Activated CD4-positive, alpha-beta memory T cell treated with anti-CD3 and anti-CD28 coated beads for 36 hours (primary cell): Measurements from ENCODE around the gene ROBO1. TPM values are rescaled to one million over a fixed set of nuclear protein-coding genes. Genes with fewer than 3 reads are reported as not detected.

Source experiments
- CTCF ChIA-PET: fragments of 350-600 bp; sonication (Branson Sonifier 250); formaldehyde crosslinking; loops from one replicate; lab custom pipeline; 2021; ENCODE audit warnings: antibody characterized with exemption, inconsistent platforms; lab: Charles Lee
- POLR2A ChIA-PET: fragments of 350-600 bp; sonication (Branson Sonifier 250); formaldehyde crosslinking; loops from one replicate; lab custom pipeline; 2021; ENCODE audit warnings: antibody characterized with exemption; lab: Charles Lee
- DNase-seq: peaks from one replicate; pipeline ENCODE4 v3.0.0-alpha.2; 2020
- H3K27ac Mint-ChIP-seq: one replicate; pipeline ENCODE4 v1.8.0; 2021; ENCODE audit warnings: mixed read lengths
- H3K27me3 Mint-ChIP-seq: one replicate; pipeline ENCODE4 v1.8.0; 2021; ENCODE audit warnings: mixed read lengths
- H3K36me3 Mint-ChIP-seq: one replicate; pipeline ENCODE4 v1.8.0; 2021; ENCODE audit warnings: mixed read lengths
- H3K4me1 Mint-ChIP-seq: one replicate; pipeline ENCODE4 v1.8.0; 2021; ENCODE audit warnings: low read depth, mixed read lengths
- H3K4me3 Mint-ChIP-seq: one replicate; pipeline ENCODE4 v1.8.0; 2021; ENCODE audit warnings: mild to moderate bottlenecking, mixed read lengths
- H3K9me3 Mint-ChIP-seq: one replicate; pipeline ENCODE4 v1.8.0; 2021; ENCODE audit warnings: mixed read lengths
- intact Hi-C: fragments of 100-400 bp; cut with micrococcal nuclease; formaldehyde crosslinking; loops from one replicate; pipeline ENCODE4 v1.15.1; 2023
- total RNA-seq, 2 experiments: library from RNA; stranded (reverse); gene quantifications; one replicate each; pipeline ENCODE4 v1.2.3, GENCODE V29; 2021

ROBO1 gene
- total RNA-seq, 2 experiments from 2014 or later: not detected

DNA sequence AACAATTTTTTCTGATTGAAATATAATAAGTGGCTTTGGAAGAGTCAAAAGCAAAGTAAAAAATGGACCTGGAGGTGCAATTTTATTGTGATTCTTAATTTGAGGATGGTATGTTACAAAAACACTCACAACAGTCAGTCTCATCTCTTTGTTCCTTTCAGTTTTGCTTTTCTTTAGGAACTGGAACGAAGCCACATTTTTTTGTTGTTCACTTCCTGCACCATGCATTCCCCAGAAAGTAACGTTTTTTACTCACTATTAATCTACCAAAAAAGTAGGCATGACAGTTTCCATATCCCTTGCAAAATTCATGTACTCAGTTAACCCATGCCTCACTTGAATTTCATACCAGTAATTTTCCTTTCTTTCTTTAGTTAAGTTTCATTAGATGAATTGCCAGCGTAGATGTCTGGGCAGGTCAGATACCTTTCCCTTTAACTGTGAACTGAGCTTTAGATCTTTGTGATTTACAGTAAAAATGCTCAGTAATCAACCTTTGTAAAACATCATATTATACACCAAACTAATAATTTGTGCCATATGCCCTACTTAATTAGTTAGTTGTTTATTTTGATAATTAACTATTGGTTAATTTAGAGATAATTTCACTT, 384.3 kb downstream of the ROBO1 start:
- ChIA-PET CTCF (no interaction called here), POLR2A (no interaction called here)
- H3K27ac Mint-ChIP-seq: no peak overlapping the region
- peaks cover 25% of the 10 kb centered on the region for H3K9me3 Mint-ChIP-seq
- H3K4me1 Mint-ChIP-seq: no peaks in the 10 kb centered on the region
- no peak for DNase-seq
- no peaks in the 10 kb centered on the region for H3K27me3 Mint-ChIP-seq
- H3K36me3 Mint-ChIP-seq: no peaks in the 10 kb centered on the region
- H3K4me3 Mint-ChIP-seq: no peak overlapping the region
- intact Hi-C loops: no loop called here

DNA sequence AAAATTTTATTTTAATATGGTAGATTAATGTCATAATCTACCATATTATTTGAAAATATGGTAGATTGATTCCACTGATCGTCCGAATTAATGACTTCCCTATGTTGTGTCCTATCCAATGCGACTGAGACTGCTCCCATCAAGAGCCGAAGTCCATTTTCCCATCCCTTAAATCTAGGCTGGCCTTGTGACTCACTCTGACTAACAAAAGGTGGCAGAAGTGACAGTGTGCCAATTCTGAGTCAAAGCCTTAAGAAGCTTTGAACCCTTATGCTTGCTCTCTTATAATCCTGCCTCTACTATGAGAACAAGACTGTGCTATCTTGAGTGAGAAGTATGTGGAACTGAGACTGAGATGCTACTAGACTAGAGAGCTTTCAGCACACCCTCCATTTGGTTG, 387.2 kb downstream of the ROBO1 start:
- Mint-ChIP-seq H3K4me3 (no peak overlapping the region), H3K36me3 (no peaks in the 10 kb centered on the region), H3K27ac (no peak overlapping the region), H3K9me3 (peaks cover 26% of the 10 kb centered on the region), H3K27me3 (no peaks in the 10 kb centered on the region), H3K4me1 (no peaks in the 10 kb centered on the region)
- intact Hi-C loops: no loop called here
- no peak for DNase-seq
- CTCF ChIA-PET: no interaction called here
- POLR2A ChIA-PET: no interaction called here

DNA sequence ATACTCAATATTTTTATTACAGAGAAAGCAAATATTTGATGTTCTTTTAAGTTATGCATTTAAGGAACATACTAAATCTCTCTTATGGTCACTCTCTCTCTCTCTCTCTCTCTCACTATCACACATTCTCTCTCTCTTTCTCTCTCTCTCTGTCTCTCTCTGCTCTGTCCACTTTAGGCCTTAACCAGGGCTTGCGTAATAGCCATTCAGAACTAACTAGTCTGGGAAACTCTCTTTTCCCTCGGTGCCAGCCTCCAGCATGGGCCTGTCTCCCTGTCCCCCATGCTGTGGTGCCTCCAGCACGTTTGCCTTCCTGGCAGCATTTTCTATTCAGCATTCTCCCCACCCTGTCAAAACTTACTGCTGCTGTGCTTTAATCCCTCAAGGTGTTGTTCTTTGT, 389.7 kb downstream of the ROBO1 start:
- ChIA-PET POLR2A (no interaction called here), CTCF (no interaction called here)
- no peak overlapping the region for H3K4me3 Mint-ChIP-seq
- intact Hi-C loops: no loop called here
- peaks cover 24% of the 10 kb centered on the region for H3K9me3 Mint-ChIP-seq
- H3K4me1 Mint-ChIP-seq: no peaks in the 10 kb centered on the region
- no peaks in the 10 kb centered on the region for H3K27me3 Mint-ChIP-seq
- no peak for DNase-seq
- H3K27ac Mint-ChIP-seq: no peak overlapping the region
- H3K36me3 Mint-ChIP-seq: no peaks in the 10 kb centered on the region

DNA sequence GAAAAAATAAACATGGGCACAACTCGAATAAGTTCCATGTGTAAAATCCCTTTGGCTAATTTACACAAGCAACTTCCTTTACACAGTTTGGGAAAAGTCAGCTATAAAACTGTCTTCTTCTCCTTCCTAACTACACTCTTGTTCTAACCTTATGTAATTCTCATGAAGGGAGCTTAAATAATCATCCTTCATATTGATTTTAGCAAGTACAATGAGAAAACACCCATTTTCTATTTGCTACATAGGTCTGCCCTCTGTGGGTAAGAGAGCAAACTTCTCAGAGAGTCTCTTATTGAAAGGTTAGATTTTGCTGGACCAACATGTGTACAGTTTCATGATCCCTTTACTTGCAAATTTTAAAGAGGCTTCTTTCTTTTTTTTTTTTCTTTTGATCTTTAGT, 398.5 kb downstream of the ROBO1 start:
- CTCF ChIA-PET: no interaction called here
- Mint-ChIP-seq H3K4me1 (no peaks in the 10 kb centered on the region), H3K27me3 (no peaks in the 10 kb centered on the region), H3K4me3 (no peak overlapping the region), H3K9me3 (peaks cover 22% of the 10 kb centered on the region), H3K36me3 (no peaks in the 10 kb centered on the region), H3K27ac (no peak overlapping the region)
- intact Hi-C loops: no loop called here
- POLR2A ChIA-PET: no interaction called here
- no peak for DNase-seq

DNA sequence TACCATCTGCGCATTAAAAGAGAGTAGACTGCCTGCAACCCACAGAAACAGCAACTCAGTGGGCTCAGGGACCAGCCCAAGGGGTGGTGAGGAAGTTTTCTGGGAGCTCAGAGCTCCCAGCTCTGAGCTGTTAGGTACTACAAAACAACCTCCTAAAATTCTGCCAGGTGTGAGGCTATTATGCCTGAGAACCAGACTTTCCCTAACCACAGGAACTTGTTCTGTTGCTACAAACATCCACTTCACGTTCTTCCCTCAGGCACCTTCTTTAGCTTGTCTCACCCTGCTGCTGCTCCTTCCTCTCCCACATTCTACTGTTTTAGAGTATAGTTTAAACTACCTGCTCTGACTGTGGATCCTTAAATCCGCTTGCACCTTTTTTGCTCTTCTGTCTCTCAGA, 399.4 kb downstream of the ROBO1 start:
- no peak overlapping the region for H3K4me3 Mint-ChIP-seq
- no peaks in the 10 kb centered on the region for H3K27me3 Mint-ChIP-seq

DNA sequence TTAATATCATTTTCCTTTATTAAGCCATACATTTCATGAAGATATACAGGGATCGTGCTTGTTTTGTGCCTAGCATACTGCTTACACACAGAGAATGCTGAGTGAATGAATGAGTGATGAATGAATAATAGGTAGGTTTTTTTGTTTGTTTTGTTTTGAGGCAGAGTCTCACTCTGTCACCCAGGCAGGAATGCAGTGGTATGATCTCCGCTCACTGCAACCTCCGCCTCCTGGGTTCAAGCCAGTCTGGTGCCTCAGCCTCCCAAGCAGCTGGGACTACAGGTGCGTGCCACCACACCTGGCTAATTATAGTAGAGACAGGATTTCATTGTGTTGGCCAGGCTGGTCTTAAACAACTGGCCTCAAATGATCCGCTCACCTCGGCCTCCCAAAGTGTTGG, 400.0 kb downstream of the ROBO1 start:
- H3K27ac Mint-ChIP-seq: no peak overlapping the region
- H3K9me3 Mint-ChIP-seq: peaks cover 19% of the 10 kb centered on the region
- H3K36me3 Mint-ChIP-seq: no peaks in the 10 kb centered on the region
- no peak for DNase-seq
- H3K4me1 Mint-ChIP-seq: no peaks in the 10 kb centered on the region
- POLR2A ChIA-PET: no interaction called here
- CTCF ChIA-PET: no interaction called here
- no peaks in the 10 kb centered on the region for H3K27me3 Mint-ChIP-seq
- intact Hi-C loops: no loop called here
- no peak overlapping the region for H3K4me3 Mint-ChIP-seq

More for the DNA sequence above, 399.4 kb downstream of the ROBO1 start:
- ChIA-PET POLR2A (no interaction called here), CTCF (no interaction called here)
- Mint-ChIP-seq H3K36me3 (no peaks in the 10 kb centered on the region), H3K4me1 (no peaks in the 10 kb centered on the region), H3K27ac (no peak overlapping the region), H3K9me3 (peaks cover 22% of the 10 kb centered on the region)
- intact Hi-C loops: no loop called here
- no peak for DNase-seq

DNA sequence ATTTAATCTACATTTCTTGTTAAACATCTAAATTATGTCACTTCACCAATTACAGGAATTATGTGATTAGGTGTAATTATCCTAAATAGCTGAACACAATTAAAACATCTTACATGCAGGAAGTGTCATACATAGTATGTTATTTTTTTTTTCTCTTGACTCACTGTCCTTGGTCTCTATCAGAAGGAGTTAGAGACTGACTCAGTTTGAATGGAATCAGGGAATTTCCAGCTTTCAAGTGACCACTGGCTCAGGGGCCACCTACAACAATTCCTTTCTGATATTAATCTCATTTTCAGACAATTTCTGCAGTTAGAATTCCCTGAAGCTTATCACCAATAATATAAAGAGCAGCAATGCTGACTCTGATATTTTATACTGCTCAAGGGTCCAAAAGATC, 400.7 kb downstream of the ROBO1 start:
- ChIA-PET POLR2A (no interaction called here), CTCF (no interaction called here)

DNA sequence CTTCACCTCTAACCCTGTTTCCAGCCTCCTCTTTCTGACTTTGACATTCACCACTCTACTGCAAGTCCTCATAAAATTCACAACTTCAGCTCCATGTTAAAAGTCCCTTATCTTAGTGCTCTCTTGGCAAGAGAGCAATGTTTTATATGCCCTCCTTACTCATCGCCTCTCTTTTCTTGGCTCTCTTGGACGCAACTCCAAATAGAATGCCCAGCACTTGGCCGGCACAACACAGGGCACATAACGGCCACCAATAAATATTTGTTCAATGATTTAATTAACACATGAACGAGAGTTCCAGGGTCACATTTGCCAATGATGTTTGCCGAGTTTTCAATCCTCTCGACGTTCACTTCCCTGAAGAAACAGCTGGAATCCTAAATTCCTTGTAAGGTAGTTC, 401.4 kb downstream of the ROBO1 start:
- POLR2A ChIA-PET: no interaction called here
- Mint-ChIP-seq H3K36me3 (no peaks in the 10 kb centered on the region), H3K4me3 (no peak overlapping the region), H3K27me3 (no peaks in the 10 kb centered on the region), H3K9me3 (peaks cover 17% of the 10 kb centered on the region), H3K4me1 (no peaks in the 10 kb centered on the region), H3K27ac (no peak overlapping the region)
- CTCF ChIA-PET: no interaction called here
- intact Hi-C loops: no loop called here
- no peak for DNase-seq

More for the DNA sequence above, 400.7 kb downstream of the ROBO1 start:
- intact Hi-C loops: no loop called here
- Mint-ChIP-seq H3K27ac (no peak overlapping the region), H3K27me3 (no peaks in the 10 kb centered on the region), H3K4me3 (no peak overlapping the region), H3K9me3 (peaks cover 17% of the 10 kb centered on the region), H3K36me3 (no peaks in the 10 kb centered on the region), H3K4me1 (no peaks in the 10 kb centered on the region)
- no peak for DNase-seq

DNA sequence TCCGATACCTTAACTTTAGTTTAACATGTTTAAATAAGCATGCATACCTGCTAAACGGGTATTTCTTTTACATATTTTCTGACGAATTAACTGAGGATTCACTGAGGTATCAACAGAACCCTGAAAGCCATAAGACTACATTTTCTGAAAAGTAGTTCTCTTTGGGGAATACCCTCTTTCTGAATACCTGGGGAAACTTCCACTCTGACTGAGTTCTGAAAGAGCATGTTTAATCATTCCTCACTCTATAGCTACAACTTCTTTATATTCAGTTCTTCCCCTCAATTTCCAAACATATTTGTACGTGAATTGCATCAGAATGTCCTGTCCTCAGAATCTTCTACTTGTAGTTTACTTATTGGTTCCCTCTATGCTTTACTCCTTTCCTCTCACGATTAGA, 403.0 kb downstream of the ROBO1 start:
- H3K9me3 Mint-ChIP-seq: peaks cover 17% of the 10 kb centered on the region
- H3K4me1 Mint-ChIP-seq: no peaks in the 10 kb centered on the region
- no peak overlapping the region for H3K27ac Mint-ChIP-seq
- no peak overlapping the region for H3K4me3 Mint-ChIP-seq
- POLR2A ChIA-PET: no interaction called here
- CTCF ChIA-PET: no interaction called here
- H3K27me3 Mint-ChIP-seq: no peaks in the 10 kb centered on the region
- no peaks in the 10 kb centered on the region for H3K36me3 Mint-ChIP-seq
- no peak for DNase-seq
- intact Hi-C loops: loop anchor here (5.0 kb wide), 1 partner anchor 707 kb away; no protein-coding TSS in a partner anchor

DNA sequence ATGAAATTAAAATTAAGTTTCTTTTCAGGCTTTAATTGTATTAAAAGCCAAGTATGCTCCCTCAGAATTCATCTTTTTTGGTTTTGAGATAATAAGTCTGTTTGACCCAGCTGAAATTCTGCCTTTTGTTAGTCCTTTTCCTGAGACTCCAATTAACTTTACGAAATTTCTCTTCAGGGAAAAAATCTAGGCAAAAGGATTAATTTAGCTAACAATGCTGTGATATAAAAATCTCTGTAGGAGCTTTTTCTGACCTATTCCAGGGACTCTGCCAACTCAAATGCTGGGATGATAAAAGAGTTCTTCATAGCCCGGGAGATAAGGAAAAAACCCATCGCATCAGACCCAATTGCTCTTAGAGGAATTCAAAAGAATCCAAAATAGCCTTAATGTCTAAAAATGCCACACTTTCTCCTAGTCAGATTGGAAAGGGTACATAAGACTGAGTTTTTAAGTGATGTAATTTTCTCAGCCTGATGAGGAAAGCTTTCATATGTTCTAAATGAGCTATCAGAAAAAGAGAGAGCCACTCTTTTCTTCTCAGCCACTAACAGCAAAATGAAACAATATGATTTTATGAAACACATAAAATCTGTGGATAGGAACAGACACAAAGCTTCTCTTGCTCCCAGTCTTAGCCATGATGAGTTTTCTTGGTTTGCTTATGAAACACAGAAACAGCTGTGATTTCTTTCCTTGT, 405.1 kb downstream of the ROBO1 start:
- no peaks in the 10 kb centered on the region for H3K4me1 Mint-ChIP-seq
- intact Hi-C loops: loop anchor here (5.0 kb wide), 1 partner anchor 705 kb away; no protein-coding TSS in a partner anchor
- ChIA-PET POLR2A (no interaction called here), CTCF (interaction anchor here (1.6 to 1.7 kb wide), 2 partner anchors 63 to 277 kb away, joined by 5 read pairs; no protein-coding TSS in a partner anchor)
- no peaks in the 10 kb centered on the region for H3K27me3 Mint-ChIP-seq
- no peak overlapping the region for H3K4me3 Mint-ChIP-seq
- no peak overlapping the region for H3K27ac Mint-ChIP-seq
- peaks cover 9% of the 10 kb centered on the region for H3K9me3 Mint-ChIP-seq
- no peaks in the 10 kb centered on the region for H3K36me3 Mint-ChIP-seq
- no peak for DNase-seq

DNA sequence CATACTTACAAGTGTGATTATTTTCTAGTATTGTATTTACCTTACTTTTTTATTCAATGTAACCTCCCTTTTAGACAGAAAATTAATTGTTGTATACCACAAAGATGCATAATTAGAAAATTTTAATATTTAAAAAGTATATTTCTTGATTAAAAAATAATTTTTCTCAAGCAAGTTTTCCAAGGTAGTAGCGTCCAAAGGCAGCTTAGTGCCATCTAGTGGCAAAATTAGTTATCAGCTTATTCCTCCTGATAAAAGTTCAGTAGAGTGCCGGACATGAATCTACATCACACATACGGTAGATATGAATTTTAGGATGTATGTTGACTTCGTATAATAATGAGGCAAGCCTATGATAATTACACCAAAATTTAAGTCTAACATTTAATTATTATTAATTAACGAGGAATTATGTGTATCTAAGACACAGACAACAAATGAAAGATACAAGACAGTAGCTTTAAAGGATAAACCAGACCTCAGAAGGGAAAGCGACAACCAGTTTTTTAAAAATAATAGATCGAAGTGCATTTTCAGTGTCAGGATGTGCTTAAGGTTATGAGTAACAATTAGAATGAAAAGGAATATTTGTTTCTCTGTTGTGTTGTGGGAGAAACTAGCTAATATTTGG, 405.9 kb downstream of the ROBO1 start:
- H3K9me3 Mint-ChIP-seq: peaks cover 9% of the 10 kb centered on the region
- DNase-seq: no peak
- H3K4me1 Mint-ChIP-seq: no peaks in the 10 kb centered on the region
- no peak overlapping the region for H3K4me3 Mint-ChIP-seq
- intact Hi-C loops: loop anchor here (5.0 kb wide), 1 partner anchor 705 kb away; no protein-coding TSS in a partner anchor
- no peaks in the 10 kb centered on the region for H3K27me3 Mint-ChIP-seq
- ChIA-PET POLR2A (no interaction called here), CTCF (interaction anchor here (0.6 to 1.7 kb wide), 4 partner anchors 24 to 389 kb away, joined by 3 to 5 read pairs (median 4); no protein-coding TSS in a partner anchor)
- no peaks in the 10 kb centered on the region for H3K36me3 Mint-ChIP-seq
- H3K27ac Mint-ChIP-seq: no peak overlapping the region

DNA sequence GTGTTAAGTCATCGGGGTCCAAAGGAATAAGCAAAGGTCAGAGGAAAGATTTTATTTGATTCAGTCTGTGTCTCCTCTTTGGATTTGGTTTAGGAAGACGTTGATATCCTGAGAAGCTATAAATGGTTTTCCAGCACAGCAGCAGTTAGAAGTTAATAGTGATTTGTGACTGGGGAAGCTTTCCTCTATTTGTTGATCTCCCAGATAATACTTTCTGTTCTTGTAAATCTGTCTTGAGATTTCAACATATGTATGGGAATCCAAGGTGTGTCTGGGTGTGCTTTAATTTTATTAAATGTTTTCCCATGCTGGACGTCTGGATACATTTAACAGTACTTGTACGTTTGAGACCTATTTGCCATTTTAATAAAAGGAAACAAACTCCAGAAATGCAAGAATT, 409.5 kb downstream of the ROBO1 start:
- intact Hi-C loops: no loop called here
- ChIA-PET CTCF (no interaction called here), POLR2A (no interaction called here)
- Mint-ChIP-seq H3K9me3 (peaks cover 9% of the 10 kb centered on the region), H3K4me3 (no peak overlapping the region), H3K27ac (no peak overlapping the region), H3K27me3 (no peaks in the 10 kb centered on the region), H3K4me1 (no peaks in the 10 kb centered on the region), H3K36me3 (no peaks in the 10 kb centered on the region)
- DNase-seq: no peak
